HEK293T (cell line): Measurements from ENCODE around the gene KLHDC8A.

Source experiments
- ARNT ChIP-seq: fragments of 450-650 bp; IDR thresholded peaks from 2 replicates; pipeline ENCODE4 v1.6.1; 2017; ENCODE audit warnings: mild to moderate bottlenecking
- BHLHE40 ChIP-seq: fragments of 450-650 bp; IDR thresholded peaks from 2 replicates; pipeline ENCODE4 v1.6.1; 2016; ENCODE audit warnings: mild to moderate bottlenecking, moderate library complexity, borderline replicate concordance
- LEF1 ChIP-seq: fragments of 450-650 bp; IDR thresholded peaks from 2 replicates; pipeline ENCODE4 v1.6.1; 2017; ENCODE audit warnings: mild to moderate bottlenecking, borderline replicate concordance
- PKNOX1 ChIP-seq: fragments of 450-650 bp; IDR thresholded peaks from 2 replicates; pipeline ENCODE4 v1.6.1; 2016

DNA sequence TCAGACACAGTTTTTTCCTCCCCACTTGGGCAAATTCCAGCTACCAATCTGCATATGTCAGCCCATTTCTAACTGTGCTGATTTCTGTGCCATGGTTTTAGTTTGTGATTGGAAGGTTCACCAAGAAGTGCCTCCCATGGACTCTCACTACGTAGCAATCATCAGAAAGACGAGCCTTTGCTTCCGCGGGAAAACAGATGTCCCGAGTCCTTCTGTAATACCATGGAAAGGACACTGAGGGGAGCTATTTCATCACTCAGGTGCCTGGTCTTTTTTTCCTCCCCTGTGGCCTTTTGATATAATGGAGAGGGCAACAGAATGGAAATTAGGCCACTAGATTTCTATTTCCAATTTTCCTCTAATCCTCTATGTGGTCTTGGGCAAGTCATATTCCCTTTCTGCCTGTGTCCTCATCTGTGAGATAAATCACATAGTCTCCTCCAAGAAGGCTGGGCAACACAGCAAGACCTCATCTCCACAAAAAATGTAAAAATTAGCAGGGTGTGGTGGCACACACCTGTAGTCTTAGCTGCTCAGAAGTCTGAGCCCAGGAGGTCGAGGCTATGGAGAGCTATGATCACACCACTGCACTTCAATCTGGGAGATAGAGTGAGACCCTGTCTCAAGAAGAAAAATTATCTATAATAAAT lies 40.4 kb upstream of the KLHDC8A start:
- no peak for TF ChIP-seq ARNT
- 0 out of 2 replicates have a peak, but pooled peaks have one; percentile 9 for TF ChIP-seq PKNOX1
- TF ChIP-seq BHLHE40: no peak
- no peak for TF ChIP-seq LEF1
